Fibroblast of lung (primary cell): ENCODE data around the gene COL1A1. TPM values are rescaled to one million over a fixed set of nuclear protein-coding genes. Genes with fewer than 3 reads are reported as not detected.

Experiments used
- DNase-seq, 2 donors: peaks; one replicate each; pipeline versions ENCODE4 v3.0.0 to v3.0.0-alpha.2; 2010; ENCODE audit warnings: low read depth in 2 of 2
- H2AFZ ChIP-seq: 2 replicates; pipeline ENCODE4 v1.5.1; 2012; ENCODE audit warnings: low read length, control low read depth, inconsistent platforms
- H3K27ac ChIP-seq: 2 replicates; pipeline ENCODE4 v1.5.1; 2011; ENCODE audit warnings: low read length, control low read depth; ENCODE audit not compliant: insufficient read depth
- H3K27me3 ChIP-seq: 2 replicates; pipeline ENCODE4 v1.5.1; 2011; ENCODE audit warnings: mild to moderate bottlenecking, low read length; ENCODE audit not compliant: control insufficient read depth, insufficient read depth
- H3K36me3 ChIP-seq: 2 replicates; pipeline ENCODE4 v1.5.1; 2011; ENCODE audit warnings: low read length; ENCODE audit not compliant: control insufficient read depth, insufficient read depth
- H3K4me1 ChIP-seq: 2 replicates; pipeline ENCODE4 v1.5.1; 2011; ENCODE audit warnings: low read length; ENCODE audit not compliant: control insufficient read depth, insufficient read depth; ENCODE audit errors: extremely low read depth
- H3K4me2 ChIP-seq: 2 replicates; pipeline ENCODE4 v1.5.1; 2011; ENCODE audit warnings: low read length, control low read depth; ENCODE audit not compliant: insufficient read depth; ENCODE audit errors: extremely low read depth
- H3K4me3 ChIP-seq, 4 experiments: fragments of 200-600 bp in 1 of 4; sonication (generic) in 1 of 4; replicated peaks in 1 of 4; 2 replicates each; pipeline ENCODE4 v1.5.1; 2011 to 2016; ENCODE audit warnings: low read length in 4 of 4, low read depth in 3 of 4, mild to moderate bottlenecking in 3 of 4, control low read depth in 2 of 4, inconsistent platforms in 1 of 4, mixed read lengths in 1 of 4; ENCODE audit not compliant: insufficient read depth in 1 of 4; ENCODE audit errors: control extremely low read depth in 1 of 4
- H3K79me2 ChIP-seq: 2 replicates; pipeline ENCODE4 v1.5.1; 2012; ENCODE audit warnings: mild to moderate bottlenecking, low read length, inconsistent platforms; ENCODE audit not compliant: control insufficient read depth, insufficient read depth
- H3K9ac ChIP-seq: 2 replicates; pipeline ENCODE4 v1.5.1; 2011; ENCODE audit warnings: mild to moderate bottlenecking, low read length, control low read depth; ENCODE audit not compliant: insufficient read depth
- H3K9me3 ChIP-seq: 2 replicates; pipeline ENCODE4 v1.5.1; 2012; ENCODE audit warnings: low read depth, low read length; ENCODE audit not compliant: control insufficient read depth, insufficient read depth
- H4K20me1 ChIP-seq: 2 replicates; pipeline ENCODE4 v1.5.1; 2011; ENCODE audit warnings: low read length; ENCODE audit not compliant: control insufficient read depth, insufficient read depth; ENCODE audit errors: extremely low read depth
- EZH2 ChIP-seq: IDR thresholded peaks from 2 replicates; pipeline ENCODE4 v1.5.1; 2012; ENCODE audit warnings: low read length, control low read depth, mild to moderate bottlenecking; ENCODE audit errors: missing control alignments
- polyA plus RNA-seq, 2 donors: library from polyadenylated mRNA; depleted of rRNA in 1 of 2; stranded (reverse) in 1 of 2; unstranded in 1 of 2; fragments of >200 nt; gene quantifications; 2 replicates each; pipeline ENCODE4 v1.2.1, GENCODE V29; 2011 to 2012; ENCODE audit warnings: missing spikeins in 1 of 2
- total RNA-seq: library from RNA; depleted of rRNA; stranded (reverse); fragments of >200 nt; gene quantifications from 2 replicates; pipeline ENCODE4 v1.2.1, GENCODE V29; 2014
- TF ChIP-seq, protein P1 (sequence below), 2 donors: IDR thresholded peaks in 1 of 2; conservative IDR thresholded peaks in 1 of 2; 1 replicate in 1 of 2; 2 replicates in 1 of 2; pipeline ENCODE4 v1.5.1; 2011 to 2012; ENCODE audit warnings: low read length in 2 of 2, control low read depth in 1 of 2, inconsistent platforms in 1 of 2, low read depth in 1 of 2, mild to moderate bottlenecking in 1 of 2

COL1A1 gene
- total and polyA plus RNA-seq, 2 donors (not counting 1 experiment from before 2014, with no cell fraction given): 541 to 584 TPM

DNA sequence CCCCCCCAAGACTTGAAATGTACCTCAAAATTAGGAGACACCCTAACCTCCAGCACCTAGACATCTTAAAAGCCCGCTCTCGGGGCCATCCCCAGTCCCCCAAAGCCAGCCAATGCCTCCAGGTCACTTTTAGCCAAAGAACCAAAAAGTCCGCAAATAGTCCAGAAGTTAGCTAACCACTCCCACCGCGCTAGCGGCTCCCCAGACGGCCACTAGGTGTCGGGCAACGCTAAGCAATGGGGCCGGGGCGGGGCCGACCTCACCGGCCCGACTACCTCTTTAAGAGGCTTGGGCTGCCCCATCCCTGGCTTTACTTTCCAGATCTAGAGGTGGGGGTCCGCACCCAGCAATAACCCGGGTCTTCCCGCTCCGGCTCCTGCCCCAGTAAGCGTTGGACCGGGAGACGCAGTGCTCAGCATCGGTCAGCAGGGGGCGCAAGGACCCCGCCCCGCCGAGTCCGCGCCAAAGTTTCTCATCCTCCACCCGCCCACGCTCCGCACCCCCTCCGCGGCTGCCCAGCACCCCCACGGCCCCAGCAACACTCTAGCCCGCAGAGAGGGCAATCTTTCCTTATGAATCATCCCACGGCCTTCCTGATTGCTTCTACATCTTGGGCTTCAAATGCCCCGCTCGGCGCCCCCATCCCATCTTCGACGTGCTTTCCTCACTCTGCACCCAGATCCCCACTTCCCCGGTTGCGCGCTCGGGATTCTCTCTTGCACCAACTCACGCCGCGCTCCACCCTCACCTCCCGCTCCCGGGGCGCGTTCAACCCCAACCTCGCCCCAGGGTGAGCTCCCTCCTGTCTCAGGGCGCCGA, 765 bp downstream of the COL1A1 start:
- Histone ChIP-seq H3K36me3 (peaks cover 30% of the 10 kb centered on the region), H4K20me1 (no peaks in the 10 kb centered on the region), H3K4me2 (peak overlapping the region; percentile 83), H3K27me3 (no peaks in the 10 kb centered on the region), H3K4me3 (peak overlapping the region; percentile 80 to 100 (median 94)), H3K4me1 (peaks cover 46% of the 10 kb centered on the region), H3K9me3 (no peaks in the 10 kb centered on the region), H2AFZ (no peak overlapping the region), H3K79me2 (peaks cover 58% of the 10 kb centered on the region), H3K27ac (peak overlapping the region; percentile 99), H3K9ac (peak overlapping the region; percentile 98)
- no peak for TF ChIP-seq EZH2
- TF ChIP-seq, protein P1, sequence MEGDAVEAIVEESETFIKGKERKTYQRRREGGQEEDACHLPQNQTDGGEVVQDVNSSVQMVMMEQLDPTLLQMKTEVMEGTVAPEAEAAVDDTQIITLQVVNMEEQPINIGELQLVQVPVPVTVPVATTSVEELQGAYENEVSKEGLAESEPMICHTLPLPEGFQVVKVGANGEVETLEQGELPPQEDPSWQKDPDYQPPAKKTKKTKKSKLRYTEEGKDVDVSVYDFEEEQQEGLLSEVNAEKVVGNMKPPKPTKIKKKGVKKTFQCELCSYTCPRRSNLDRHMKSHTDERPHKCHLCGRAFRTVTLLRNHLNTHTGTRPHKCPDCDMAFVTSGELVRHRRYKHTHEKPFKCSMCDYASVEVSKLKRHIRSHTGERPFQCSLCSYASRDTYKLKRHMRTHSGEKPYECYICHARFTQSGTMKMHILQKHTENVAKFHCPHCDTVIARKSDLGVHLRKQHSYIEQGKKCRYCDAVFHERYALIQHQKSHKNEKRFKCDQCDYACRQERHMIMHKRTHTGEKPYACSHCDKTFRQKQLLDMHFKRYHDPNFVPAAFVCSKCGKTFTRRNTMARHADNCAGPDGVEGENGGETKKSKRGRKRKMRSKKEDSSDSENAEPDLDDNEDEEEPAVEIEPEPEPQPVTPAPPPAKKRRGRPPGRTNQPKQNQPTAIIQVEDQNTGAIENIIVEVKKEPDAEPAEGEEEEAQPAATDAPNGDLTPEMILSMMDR (conservative IDR thresholded peaks at IDR 0.05 in 1 of 2, IDR thresholded peaks at IDR 0.05 in 1 of 2; ENCODE audit: low read depth in 1 of 2, low read length in 2 of 2): peak; percentile 80 to 83
- peak; percentile 78 to 96 for DNase-seq

DNA sequence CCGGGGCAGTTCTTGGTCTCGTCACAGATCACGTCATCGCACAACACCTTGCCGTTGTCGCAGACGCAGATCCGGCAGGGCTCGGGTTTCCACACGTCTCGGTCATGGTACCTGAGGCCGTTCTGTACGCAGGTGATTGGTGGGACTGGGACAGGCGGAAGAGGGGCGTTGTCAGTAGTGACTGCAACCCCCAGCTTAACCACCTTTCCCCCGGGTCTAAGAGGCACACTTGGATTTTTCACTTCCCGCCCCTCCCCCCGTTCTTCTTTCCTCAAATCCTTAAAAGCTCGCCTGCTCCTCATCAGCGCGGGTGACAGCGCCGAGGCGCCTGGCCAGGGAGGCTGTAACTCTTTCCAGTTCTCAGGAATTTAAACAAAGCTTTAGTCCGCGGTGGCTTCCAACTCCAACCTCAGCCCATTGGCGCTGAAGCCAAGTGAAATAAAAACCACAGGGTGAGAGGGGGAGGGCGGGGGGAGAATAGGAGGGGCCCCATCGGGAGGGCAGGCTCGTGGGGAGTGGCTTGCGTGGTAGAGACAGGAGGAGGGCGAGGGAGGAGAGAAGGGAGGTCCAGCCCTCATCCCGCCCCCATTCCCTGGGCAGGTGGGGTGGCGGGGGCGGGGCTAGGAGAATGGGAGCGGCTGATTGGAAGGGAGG, 1.5 kb downstream of the COL1A1 start:
- Histone ChIP-seq H3K4me1 (peaks cover 41% of the 10 kb centered on the region), H3K4me2 (peak overlapping the region; percentile 91), H3K9ac (peak overlapping the region; percentile 98), H3K27ac (peak overlapping the region; percentile 99), H3K27me3 (no peaks in the 10 kb centered on the region), H4K20me1 (no peaks in the 10 kb centered on the region), H2AFZ (no peak overlapping the region), H3K4me3 (peak overlapping the region; percentile 88 to 100 (median 94)), H3K9me3 (no peaks in the 10 kb centered on the region), H3K79me2 (peaks cover 65% of the 10 kb centered on the region), H3K36me3 (peaks cover 37% of the 10 kb centered on the region)
- peak; percentile 91 to 99 for DNase-seq
- no peak for TF ChIP-seq EZH2
- TF ChIP-seq, protein P1 (conservative IDR thresholded peaks at IDR 0.05 in 1 of 2, IDR thresholded peaks at IDR 0.05 in 1 of 2; ENCODE audit: low read depth in 1 of 2, low read length in 2 of 2): no peak

DNA sequence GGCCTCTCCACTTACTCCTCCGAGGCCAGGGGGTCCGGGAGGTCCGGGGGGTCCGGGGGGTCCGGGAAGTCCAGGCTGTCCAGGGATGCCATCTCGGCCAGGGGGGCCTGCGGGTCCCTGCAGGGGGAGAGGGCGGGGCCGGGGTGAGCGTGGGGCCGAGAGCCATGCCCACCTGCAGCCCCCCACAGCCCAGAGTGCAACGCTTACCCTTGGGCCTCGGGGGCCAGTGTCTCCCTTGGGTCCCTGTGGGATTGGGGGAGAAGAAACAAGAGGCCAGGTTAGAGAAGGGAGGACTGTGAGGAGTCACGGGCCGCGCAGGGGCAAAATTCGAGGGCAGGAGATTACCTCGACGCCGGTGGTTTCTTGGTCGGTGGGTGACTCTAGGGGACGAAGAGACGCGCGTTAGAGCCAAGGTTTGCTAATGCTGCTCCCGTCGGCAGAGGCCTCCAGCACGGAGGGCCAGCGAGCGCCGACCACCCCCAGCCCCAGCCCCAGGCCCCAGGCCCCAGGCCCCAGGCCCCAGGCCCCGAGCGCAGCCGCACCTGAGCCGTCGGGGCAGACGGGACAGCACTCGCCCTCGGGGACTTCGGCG, 2.1 kb downstream of the COL1A1 start:
- no peaks in the 10 kb centered on the region for H3K9me3 ChIP-seq
- peak overlapping the region; percentile 91 for H3K4me2 ChIP-seq
- no peaks in the 10 kb centered on the region for H3K27me3 ChIP-seq
- TF ChIP-seq, protein P1 (conservative IDR thresholded peaks at IDR 0.05 in 1 of 2, IDR thresholded peaks at IDR 0.05 in 1 of 2; ENCODE audit: low read depth in 1 of 2, low read length in 2 of 2): no peak
- TF ChIP-seq EZH2: no peak
- H3K79me2 ChIP-seq: peaks cover 71% of the 10 kb centered on the region
- no peaks in the 10 kb centered on the region for H4K20me1 ChIP-seq
- no peak overlapping the region for H2AFZ ChIP-seq
- peak overlapping the region; percentile 98 for H3K9ac ChIP-seq
- H3K27ac ChIP-seq: peak overlapping the region; percentile 67
- peak in 1 of 2 donors; percentile 27 for DNase-seq
- peaks cover 37% of the 10 kb centered on the region for H3K4me1 ChIP-seq
- peak overlapping the region; percentile 88 to 100 (median 94) for H3K4me3 ChIP-seq
- peaks cover 43% of the 10 kb centered on the region for H3K36me3 ChIP-seq
